ENCODE results near the gene SLC1A3.
"Not testable (repeated sequence)": the region's sequence is repeated elsewhere in the genome, so short reads cannot be mapped to it uniquely, and the experiment has no call there.

The SLC1A3 gene

DNA sequence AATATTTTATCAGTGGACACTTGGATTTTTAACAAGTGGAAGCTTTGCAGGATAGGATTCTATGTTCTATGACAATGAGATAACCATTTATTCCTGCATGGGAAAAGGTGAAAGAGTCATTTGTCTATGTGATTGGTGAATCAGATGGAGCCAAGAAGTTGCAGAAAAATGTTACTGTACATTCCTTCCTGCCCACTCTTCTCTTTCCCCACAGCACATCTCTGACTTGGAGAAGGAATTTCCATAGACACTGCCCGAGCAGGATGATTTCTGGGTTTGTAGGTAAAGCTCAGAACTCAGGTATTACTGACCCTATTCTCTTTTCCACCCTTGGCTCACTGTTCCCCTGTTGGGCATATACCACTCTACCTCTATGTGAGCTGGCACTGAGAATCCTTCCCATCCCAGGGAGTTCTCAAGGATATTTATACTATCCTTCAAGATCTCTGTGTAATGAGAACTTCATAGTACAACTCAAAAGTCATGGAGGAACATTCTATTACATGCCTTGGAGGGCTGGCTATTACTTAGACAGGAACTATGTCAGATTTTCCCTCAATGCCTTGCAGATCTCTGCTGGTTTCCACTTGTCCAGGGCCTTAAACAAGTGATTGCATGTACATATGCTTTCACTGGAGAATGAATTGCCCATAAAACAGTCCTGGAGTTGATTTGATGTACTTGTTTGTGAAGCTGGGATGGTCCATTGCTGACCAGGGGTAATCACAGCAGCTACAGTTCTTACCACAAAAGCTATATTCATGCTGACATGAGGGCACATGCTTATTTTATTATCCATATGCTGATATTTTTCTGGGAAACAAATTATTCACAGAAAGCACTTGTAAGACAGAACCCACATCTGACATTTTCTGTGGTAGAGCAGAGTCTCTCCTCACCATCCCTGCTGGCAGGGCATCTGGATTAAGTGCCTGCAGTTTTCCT, 24.1 kb downstream of the SLC1A3 start:
- DNase-seq (ENCODE audit: low spot score) = no peak

DNA sequence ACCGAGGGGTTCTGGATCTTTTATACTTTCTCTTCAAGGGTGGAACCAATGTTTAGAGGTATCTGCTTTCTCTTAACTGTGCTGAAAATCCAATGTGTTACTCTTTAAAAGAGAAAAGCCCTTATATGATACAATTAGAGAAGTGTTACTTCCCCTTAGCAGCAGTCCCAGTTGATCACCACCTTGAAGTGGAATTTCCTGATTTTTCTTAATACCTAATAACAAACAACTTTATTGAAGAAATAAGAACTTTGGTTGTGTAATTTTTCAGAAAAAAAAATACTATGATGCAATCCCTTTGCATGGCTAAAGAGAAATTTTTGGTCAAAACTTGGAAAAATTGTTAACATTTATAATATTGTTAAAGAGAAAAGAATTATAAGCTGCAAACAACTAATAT, 24.7 kb downstream of the SLC1A3 start:
- no peak for DNase-seq (ENCODE audit: low spot score)

DNA sequence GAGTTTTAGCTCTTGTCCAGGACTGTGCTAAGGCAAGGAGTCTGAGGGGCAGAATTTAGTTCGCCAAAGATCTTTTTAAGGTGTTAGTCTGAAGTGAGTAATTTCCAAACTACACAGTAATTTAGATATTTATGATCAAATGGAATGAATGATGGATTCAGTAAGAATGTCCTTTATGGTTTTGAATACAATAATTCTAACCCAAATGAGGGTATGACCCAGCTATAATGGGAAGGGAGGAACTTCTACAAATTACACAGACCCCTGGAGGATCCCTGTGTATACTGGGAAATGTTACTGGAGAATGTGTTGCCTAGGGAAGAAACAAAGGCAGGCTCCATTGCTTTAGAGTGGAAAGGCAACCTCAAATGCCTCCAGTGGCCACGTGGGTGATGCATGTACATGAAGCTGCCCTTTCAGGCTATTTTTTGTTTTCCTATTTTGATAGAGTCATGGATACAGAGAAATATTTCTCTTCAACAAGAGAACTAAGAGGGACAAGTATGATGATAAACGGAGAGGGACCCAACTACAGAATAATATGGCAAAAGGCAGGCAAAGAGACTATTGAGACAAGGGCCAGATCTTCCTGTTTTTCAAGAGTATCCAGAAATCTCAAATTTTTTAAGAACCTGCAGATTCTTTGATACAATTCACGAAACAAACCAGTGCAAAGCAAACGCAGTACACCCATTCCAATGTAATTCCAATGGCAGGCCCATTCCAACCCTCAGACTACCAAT, 25.4 kb downstream of the SLC1A3 start:
- DNase-seq (ENCODE audit: low spot score) = no peak

DNA sequence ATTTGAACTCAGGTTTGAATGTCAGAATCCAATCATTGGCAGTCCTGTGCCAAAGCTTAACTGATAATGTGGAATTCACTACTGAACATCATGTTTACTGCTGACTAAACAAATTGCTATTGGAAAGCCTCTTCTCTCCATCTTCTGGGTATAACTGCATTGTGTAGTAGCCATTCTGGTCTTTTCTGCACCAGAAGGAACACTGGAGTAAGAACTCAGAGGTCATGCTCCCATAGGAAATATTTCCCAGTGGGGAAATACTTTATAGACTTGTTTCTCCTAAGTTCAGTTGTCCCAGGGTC, 25.9 kb downstream of the SLC1A3 start:
- no peak for DNase-seq (ENCODE audit: low spot score)

DNA sequence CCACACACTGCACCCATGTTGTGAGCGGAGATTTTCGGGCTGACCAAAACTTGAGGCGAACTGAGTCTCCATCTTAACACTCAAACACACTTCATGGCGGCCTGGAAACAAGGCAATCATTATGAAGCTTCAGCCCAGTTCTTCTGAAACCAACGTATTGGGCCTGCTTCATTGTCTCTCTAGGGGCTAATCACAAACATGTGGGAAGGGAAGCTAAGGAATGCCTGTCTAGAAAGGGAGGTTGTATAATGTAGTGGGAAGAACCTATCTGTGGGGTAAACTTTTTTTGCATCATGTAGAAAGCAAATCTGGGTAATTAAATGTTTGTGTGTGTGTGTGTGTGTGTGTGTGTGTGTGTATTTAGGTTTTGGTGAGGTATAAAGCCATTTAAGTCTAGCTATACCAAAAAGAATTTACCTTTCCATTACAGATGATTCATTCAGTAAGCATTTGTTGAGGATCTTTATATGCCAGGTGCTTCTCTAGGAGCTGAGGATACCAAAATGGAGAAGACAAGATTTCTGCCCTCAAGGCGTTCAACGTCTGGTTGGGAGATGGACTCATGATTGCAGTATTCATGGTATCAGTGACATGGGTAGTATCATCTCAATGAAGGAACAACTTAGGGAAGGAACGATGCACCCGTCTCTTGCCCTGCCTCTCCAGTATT, 29.4 kb downstream of the SLC1A3 start:
- no peak for DNase-seq (ENCODE audit: low spot score)

DNA sequence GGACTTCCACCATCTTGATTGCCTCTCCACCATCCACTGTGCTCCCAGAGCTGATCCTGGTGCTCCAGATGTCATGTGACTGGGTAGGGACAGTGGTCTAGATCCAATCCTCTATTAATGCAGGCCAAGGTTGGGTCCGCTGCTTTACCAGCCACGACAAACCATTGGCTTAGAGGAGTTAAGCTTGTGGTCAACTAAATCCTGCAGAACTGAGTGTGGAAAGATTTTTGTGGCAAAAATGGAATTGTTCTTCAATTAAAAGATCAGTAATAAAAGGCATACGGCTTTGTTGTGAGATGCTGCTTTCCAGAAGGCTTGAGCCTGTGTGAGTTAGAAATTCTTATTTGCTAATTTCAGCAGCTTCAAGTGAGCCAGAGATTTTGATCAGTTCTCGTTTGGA, 30.7 kb downstream of the SLC1A3 start:
- no peak for DNase-seq (ENCODE audit: low spot score)

DNA sequence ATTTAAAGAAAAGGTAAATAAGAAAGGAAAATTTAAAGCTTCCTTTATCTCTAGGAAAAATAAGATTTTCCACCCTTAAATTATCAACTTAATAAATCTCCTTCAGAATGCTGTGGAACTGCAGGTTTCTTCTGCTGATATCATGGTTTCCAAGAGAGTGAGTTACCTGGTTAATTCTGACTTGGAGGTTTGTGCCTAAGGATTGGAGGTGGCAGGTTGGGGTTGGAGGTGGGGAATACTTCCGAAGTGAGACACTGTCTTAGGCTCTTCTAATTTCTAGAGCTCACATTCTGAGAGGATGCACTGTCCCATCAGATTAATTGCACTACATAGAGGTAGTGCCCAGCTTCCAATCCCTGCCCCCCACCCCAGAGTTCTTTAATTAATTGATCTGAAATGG, 31.1 kb downstream of the SLC1A3 start:
- DNase-seq (ENCODE audit: low spot score) = no peak

DNA sequence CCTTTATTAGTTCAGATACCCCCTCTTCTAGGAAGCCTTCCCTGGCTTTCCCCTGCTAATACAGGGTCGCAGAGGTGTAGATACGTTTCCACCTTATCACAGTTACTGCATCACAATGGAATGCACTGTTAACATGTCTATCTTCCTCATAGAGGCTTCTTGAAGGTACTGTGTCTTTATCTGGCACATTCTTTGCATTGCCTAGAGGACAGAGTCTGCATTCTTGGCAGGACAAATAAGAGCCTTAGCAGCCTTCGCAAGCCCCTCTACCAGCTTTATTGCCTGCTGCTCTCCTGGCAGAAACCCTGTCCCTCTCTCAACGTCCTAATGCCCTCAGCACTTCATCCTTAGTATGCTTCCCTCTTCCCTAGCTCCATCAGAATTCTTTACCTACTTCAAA, 31.6 kb downstream of the SLC1A3 start:
- no peak for DNase-seq (ENCODE audit: low spot score)

DNA sequence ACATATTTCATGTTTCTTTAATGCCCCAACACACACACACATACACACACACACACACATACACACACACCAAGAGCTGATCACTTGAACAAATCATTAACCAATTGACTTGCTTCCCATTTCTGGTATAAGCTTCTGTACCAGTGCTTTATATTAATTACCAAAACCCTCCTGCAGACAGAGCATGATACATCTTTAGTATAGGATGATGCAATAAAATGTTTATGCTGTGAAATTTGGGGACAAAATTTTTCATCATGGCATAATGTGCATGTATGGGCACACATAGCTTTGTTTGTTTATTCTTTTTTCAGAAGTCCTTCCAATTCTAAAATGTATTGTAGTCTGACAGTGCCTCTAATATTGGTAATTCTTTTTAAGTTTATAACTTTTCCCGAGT, 34.5 kb downstream of the SLC1A3 start:
- no peak for DNase-seq (ENCODE audit: low spot score)

DNA sequence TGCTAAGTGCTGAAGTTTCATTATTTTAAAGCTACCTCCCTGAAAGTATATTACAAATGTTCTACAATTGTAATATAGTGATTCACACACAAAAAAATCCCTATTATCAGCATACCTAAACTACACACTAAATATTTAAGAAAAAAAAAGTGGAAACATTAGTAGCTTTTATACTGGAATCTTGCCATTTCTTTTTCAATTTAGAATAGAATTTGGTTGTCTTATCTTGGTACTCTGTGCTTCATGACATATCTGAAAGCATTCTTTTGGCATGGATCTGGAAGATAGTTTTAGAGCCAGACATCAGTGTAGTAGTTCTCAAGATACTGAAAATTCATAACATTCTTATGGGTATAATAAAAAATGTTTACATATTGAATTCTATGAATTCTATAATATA, 35.0 kb downstream of the SLC1A3 start:
- no peak for DNase-seq (ENCODE audit: low spot score)

DNA sequence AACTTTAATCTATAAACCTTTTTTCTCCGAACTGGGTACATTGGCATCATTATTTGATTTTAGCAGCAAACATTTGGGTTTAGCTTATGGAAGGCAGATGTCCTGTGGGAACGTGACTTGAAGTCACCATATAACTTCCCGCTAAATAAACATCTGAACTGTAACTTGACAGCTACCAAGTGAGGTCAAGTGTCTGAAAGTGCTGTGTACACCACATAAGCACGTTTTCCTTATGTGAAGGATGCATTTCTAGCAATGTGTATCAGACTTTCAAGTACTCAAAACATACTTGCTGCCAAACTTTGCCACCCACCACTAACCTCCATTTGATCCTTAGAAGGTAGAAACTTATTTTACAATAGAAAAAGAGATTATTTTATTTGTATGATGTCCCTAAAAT, 35.7 kb downstream of the SLC1A3 start:
- DNase-seq (ENCODE audit: low spot score) = no peak

DNA sequence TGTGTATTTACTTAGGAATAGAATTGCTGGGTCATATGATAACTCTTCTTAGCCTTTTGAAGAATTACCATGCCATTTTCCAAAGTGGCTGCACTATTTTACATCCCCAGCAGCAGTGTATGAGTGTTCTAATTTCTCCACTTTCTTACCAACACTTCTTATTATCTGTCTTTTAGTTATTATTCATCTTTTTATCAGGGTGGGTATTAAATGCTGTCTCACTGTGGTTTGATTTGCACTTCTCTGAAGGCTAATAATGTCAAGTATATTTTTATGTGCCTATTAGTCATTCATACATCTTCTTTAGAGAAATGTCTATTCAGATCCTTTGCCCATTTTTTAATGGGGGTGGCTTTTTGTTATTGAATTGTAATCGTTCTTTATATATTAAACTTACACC, 36.8 kb downstream of the SLC1A3 start:
- no peak for DNase-seq (ENCODE audit: low spot score)

DNA sequence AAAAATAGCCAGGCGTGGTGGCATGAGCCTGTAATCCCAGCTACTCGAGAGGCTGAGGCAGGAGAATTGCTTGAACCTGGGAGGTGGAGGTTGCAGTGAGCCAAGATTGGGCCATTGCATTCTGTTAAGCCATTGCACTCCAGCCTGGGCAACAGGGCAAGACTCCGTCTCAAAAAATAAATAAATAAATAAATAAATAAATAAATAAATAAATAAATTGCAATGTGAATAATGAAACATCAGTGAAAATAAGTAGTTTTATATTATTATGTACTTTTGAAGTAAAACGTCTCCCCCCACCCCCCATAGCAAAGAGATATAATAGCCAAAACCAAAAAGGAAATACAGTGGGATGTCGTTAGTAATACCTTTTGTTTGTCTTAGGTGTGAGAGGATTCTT, 37.4 kb downstream of the SLC1A3 start:
- not testable (repeated sequence) for DNase-seq (ENCODE audit: low spot score)

DNA sequence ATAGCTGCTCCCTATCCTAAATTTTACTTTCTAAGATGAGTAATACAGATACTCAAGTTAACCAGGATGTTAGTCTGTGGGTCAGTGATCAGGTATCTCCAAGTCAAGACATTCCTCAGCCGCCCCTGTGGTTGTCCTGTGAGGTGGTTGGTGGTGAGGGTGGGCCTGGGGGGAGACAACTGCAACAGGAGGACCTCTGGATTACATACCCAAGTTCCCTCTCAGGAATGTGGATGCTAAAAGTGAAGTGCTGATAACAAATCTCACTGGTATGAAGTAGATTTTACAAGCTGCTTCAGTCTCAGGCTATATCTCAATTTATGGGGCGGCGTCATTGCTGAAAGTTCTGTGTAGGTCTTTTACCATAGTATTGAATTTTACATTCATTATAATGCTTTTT, 38.3 kb downstream of the SLC1A3 start:
- DNase-seq (ENCODE audit: low spot score) = no peak

DNA sequence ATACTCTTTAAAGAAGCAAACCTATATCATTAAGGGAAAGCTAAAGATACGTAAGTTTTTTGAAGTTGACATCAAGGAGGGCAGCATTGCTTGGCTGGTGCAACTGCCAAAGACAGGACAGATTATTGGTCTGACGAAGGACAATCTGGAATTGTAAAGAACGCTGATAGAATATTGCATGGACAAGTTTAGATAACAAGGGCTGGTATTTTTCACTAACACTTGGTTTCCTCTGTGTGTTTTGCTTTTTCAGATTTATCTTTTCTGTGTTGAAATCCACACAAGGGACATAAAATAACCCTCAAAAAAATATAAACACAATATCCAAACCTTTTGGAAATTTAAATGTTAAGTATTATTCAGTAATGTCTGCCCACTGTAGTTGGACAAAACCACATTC, 39.7 kb downstream of the SLC1A3 start:
- no peak for DNase-seq (ENCODE audit: low spot score)

DNA sequence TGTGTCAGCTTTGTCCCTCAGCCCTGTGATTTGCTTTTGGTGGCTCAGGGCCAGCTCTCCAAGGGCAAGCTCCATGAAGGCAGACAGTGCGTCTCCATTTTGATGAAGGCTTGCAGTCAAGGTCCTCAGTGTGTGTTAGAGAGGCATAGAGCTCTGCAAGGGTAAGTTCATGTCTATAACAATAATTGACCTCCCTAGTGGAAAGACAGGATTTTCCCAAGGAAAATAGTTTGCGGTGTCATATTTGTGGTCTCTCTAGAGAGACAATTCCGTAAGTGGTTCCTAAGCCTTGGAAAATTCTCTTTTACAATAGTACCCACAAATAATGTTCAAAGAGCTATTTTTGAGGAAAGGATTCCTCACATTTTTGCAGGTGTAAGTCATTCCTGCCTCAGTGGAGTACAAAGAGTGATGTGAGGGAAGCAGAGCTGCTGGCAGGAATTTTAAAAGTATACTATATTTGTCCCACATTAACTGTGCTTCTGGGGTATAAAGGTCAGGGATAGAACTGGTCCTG, 40.2 kb downstream of the SLC1A3 start:
- no peak for DNase-seq (ENCODE audit: low spot score)

DNA sequence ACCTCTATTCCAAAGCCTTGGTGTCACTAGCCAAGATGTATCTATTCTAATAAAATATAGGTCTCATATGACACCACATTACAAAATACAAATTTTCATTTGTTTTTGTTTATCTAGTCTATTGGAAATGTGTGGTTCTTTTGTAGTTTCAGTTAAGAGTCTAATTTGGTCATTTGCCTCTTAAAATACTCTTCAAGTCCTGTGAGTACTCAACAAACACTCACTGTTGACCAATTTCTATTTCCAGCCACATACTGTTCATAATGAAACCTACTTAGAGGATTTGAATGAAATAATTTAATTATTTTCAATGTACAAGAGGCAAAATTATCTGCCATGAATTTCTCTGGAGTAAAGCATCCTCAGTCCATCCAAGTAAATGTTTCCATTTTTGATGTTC, 40.6 kb downstream of the SLC1A3 start:
- no peak for DNase-seq (ENCODE audit: low spot score)

DNA sequence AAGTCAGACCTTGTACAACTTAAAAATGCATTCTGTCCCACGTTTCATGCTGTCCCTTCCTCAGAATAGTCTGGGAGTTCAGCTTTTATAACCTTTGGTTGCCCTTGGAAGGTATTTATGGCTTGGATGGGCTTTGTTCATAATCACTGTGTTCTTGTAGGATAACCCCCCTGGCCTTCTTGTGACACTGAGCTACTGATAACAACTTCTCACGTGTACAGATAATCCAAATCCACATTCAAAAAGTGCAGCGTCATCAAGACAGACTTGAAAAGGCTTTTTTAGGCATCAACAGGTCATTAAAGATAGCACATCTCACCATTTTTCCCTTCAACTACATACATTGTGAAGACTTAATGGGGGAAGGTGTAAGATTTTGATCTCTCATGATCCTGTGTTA, 42.0 kb downstream of the SLC1A3 start:
- no peak for DNase-seq (ENCODE audit: low spot score)

DNA sequence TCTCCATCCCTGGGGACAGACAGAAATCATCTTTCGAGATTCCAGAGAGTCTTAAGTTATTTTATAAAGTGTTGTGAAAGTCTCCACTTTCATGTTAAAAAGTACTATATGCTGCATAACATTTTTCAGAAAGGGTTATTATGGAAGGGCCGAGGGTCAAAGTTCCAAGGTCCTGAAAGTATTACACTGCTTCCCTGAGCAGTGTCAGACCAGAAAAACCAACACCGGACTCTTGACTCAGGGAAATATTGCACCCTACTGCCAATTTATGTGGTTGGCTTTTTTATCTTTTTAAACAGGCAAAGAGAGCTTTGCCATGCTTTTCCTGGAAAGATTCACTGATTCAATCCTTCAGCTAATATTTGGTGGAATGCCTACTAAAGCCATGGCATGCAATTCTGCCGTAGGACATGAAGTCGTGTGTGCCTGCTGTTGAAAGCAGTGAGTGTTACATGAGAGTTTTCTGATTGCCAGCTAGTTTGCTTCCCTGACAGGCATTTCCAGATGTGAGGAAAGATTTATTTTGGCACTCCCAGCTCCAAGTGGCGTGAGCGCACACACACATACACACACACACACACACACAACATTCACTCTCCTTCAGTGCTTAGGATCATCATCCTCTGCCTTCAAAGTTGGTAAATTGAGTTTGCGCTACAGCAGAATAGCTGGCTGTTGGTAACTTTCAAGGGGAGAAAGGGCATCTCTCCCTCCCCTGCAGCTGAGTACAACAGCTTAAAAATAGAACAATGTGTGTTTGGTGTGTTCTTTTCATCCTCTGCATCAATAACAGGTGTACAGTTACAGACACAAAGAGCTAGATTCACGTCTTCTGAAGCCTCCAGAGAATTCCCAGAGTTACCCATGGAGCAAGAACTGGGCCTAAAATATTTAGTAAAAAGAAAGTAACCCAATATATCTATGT, 45.6 kb downstream of the SLC1A3 start:
- DNase-seq (ENCODE audit: low spot score) = no peak

DNA sequence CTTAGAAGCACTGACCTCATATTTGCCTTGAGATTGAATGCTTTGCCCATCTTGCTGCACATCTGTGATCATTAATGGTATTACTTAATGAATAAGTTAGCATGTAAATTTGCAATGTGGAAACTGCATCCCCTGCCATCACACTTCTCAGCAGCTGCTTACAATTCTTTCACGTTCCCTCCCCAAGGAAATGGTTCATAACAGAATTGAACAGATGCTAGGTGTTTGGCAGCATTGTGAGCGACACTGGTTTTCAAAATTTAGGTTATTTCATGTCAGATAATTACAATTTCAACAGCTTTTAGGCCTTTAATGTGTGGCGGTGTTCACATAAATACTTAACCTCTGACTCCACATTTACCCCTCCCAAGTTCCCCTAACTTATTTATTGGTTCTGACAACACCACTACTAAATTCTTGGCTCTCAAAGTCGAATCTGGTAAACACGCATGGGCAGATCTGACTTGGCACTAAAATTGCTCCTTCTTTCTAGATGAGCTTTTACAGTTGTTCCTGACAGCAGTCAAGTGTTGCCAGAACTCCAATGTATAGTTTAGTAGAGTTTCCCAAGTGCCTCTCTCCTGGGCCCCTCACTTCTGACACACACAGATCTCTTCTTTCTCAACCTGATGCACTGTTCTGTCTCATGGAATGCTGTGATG, 46.8 kb downstream of the SLC1A3 start:
- DNase-seq (ENCODE audit: low spot score) = no peak

DNA sequence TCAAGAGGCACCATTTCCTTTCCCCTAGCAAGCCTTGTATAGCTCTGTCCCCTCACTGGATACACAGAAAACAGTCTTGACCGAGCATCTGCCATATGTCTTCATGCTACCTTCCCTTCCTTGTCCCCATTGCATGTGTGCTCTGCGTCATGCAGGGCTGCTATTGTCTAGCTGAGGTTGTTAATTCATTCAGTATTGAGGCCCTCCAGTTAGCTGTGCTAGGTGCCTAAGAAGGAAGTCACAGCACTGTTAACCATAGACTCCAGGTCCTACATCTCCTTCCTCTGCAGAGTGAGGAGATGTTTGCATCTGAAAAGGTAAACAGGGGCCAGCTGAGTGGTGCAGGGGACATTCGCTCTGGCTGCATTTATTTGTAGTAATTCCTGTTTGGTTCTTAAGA, 48.2 kb downstream of the SLC1A3 start:
- DNase-seq (ENCODE audit: low spot score) = no peak
